Stimulated activated CD8-positive, alpha-beta memory T cell treated with anti-CD3 and anti-CD28 coated beads, Interleukin-15, amount 100 ng/mL, for 24 hours (primary cell): Measurements from ENCODE around the gene ZNF205.
"Not testable (repeated sequence)": the region's sequence is repeated elsewhere in the genome, so short reads cannot be mapped to it uniquely, and the experiment has no call there.

ENCODE experiments used
- DNase-seq: peaks from one replicate; pipeline ENCODE4 v3.0.0-alpha.2; 2020; ENCODE audit warnings: low read depth

Gene ZNF205

GRCh38 chr16:3149630-3150345, 37.4 kb downstream of the ZNF205 start:
- DNase-seq, result no peak

GRCh38 chr16:3150346-3151218, 38.2 kb downstream of the ZNF205 start:
- peak; percentile 99 for DNase-seq

- DNase-seq, result no peak
Measured at GRCh38 chr16:3152027-3152276, 39.6 kb downstream of the ZNF205 start.

GRCh38 chr16:3152277-3152990, 40.0 kb downstream of the ZNF205 start:
- DNase-seq, result peak; percentile 92

- no peak for DNase-seq
Measured at GRCh38 chr16:3152991-3153368, 40.6 kb downstream of the ZNF205 start.

GRCh38 chr16:3155181-3155580, 42.8 kb downstream of the ZNF205 start:
- no peak for DNase-seq

GRCh38 chr16:3155972-3156371, 43.6 kb downstream of the ZNF205 start:
- DNase-seq, result no peak

GRCh38 chr16:3157229-3158025, 45.0 kb downstream of the ZNF205 start:
- no peak for DNase-seq

GRCh38 chr16:3158026-3158509, 45.7 kb downstream of the ZNF205 start:
- DNase-seq, result no peak

GRCh38 chr16:3158510-3159314, 46.3 kb downstream of the ZNF205 start:
- peak; percentile 70 for DNase-seq

GRCh38 chr16:3161235-3162018, 49.0 kb downstream of the ZNF205 start:
- no peak for DNase-seq

- no peak for DNase-seq
Measured at GRCh38 chr16:3164121-3164991, 52.0 kb downstream of the ZNF205 start.

GRCh38 chr16:3165111-3165822, 52.9 kb downstream of the ZNF205 start:
- DNase-seq, result no peak

GRCh38 chr16:3166505-3166886, 54.1 kb downstream of the ZNF205 start:
- DNase-seq, result no peak

GRCh38 chr16:3168729-3169128, 56.3 kb downstream of the ZNF205 start:
- not testable (repeated sequence) for DNase-seq
